ENCODE measurements around the gene SETX. TPM values are rescaled to one million over a fixed set of nuclear protein-coding genes. Genes with fewer than 3 reads are reported as not detected.

The SETX gene
- total and polyA plus RNA-seq, 10 of the 15 experiments (the other 5 are each of a cell fraction or from before 2014, with no cell fraction given), result 15.8 to 75.7 (median 37.0) TPM

DNA sequence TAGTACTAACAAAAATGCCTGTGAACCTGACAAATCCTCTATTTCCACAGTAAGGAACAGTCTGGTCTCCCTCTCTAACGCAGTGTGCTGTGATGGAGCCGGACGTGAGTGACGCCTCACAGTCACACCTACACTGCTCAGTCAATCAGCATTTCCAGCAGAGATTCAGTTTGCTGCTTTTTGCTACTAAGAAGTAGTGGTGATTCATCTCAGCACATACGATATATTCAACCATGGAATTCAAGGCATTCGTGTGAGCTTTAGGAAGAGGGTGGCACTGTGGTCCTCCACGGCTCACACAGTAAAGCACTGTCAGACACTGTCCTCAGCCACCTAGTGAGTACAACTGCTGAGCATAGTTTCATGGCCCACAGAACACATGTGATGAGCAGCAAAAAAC, 70.9 kb downstream of the SETX start:
- Histone ChIP-seq H3K9ac (ENCODE audit: control insufficient read depth, insufficient read depth, low read length) (no peak overlapping the region), H3K4me2 (ENCODE audit: control insufficient read depth, insufficient read depth) (no peak overlapping the region), H3K27ac (ENCODE audit: control insufficient read depth, insufficient read depth) (no peak overlapping the region), H3K79me2 (ENCODE audit: control insufficient read depth, insufficient read depth, low read length) (no peaks in the 10 kb centered on the region), H2AFZ (ENCODE audit: control insufficient read depth, low read depth, low read length) (no peak overlapping the region), H4K20me1 (ENCODE audit: control insufficient read depth, insufficient read depth) (no peaks in the 10 kb centered on the region), H3K36me3 (ENCODE audit: control insufficient read depth in 2 of 2, insufficient read depth in 2 of 2, low read length in 1 of 2) (peaks cover 13 to 55% of the 10 kb centered on the region in 2 experiments), H3K4me3 (no peak overlapping the region), H3K9me3 (replicated peaks; ENCODE audit: control insufficient read depth, insufficient read depth, low read length) (no peaks in the 10 kb centered on the region), H3K27me3 (replicated peaks in 1 of 2; ENCODE audit: control insufficient read depth in 2 of 2, insufficient read depth in 2 of 2, low read length in 1 of 2) (no peaks in the 10 kb centered on the region), H3K4me1 (ENCODE audit: control insufficient read depth, insufficient read depth, low read length) (no peaks in the 10 kb centered on the region)
- POLR2A ChIA-PET, result interaction anchor here (1.4 kb wide), 1 partner anchor 11 kb away, joined by 4 read pairs; no protein-coding TSS in a partner anchor
- CTCF ChIA-PET, result interaction anchor here (1.5 kb wide), 1 partner anchor 15 kb away, joined by 9 read pairs; no protein-coding TSS in a partner anchor
- intact Hi-C loops (cut with micrococcal nuclease; ENCODE audit: unreplicated experiment) (no loop called here), in situ Hi-C loops (cut with MboI) (no loop called here)
- FAIRE-seq (no peak), DNase-seq (ENCODE audit: low read depth, low spot score) (no peak), ATAC-seq (no peak)
- SMC1A ChIA-PET (ENCODE audit: uncharacterized antibody, unreplicated experiment), result interaction anchor here (1.2 kb wide), 1 partner anchor 22 kb away, joined by 3 read pairs; no protein-coding TSS in a partner anchor
- WGBS (ENCODE audit: insufficient coverage, insufficient replicate concordance, low lambda C conversion rate, missing lambda C conversion rate), result 91% methylated on average over 7 of the region's 7 CpGs
- TF ChIP-seq CBX3 (IDR thresholded peaks at IDR 0.05; ENCODE audit: borderline replicate concordance, low read depth) (no peak), ASH2L (IDR thresholded peaks at IDR 0.05; ENCODE audit: borderline replicate concordance, low read depth) (no peak), KDM1A (IDR thresholded peaks at IDR 0.05; ENCODE audit: borderline replicate concordance) (no peak), ZNF207 (IDR thresholded peaks at IDR 0.05; ENCODE audit: borderline replicate concordance) (no peak), SMAD5 (IDR thresholded peaks at IDR 0.05; ENCODE audit: low read depth) (no peak), NR2F1 (conservative IDR thresholded peaks at IDR 0.05) (no peak), CBFB (IDR thresholded peaks at IDR 0.05; ENCODE audit: low read depth) (no peak), RELA (IDR thresholded peaks at IDR 0.05; ENCODE audit: borderline replicate concordance, partially characterized antibody) (no peak), POLR2A (IDR thresholded peaks at IDR 0.05; ENCODE audit: low read depth, low read length) (no peak), RFX5 (IDR thresholded peaks at IDR 0.05; ENCODE audit: low read depth, low read length) (no peak), RCOR1 (conservative IDR thresholded peaks at IDR 0.05; ENCODE audit: low read depth, low read length) (no peak), HCFC1 (IDR thresholded peaks at IDR 0.05; ENCODE audit: low read length) (no peak), YY1 (IDR thresholded peaks at IDR 0.05; ENCODE audit: low read depth, low read length) (no peak), ETV6 (conservative IDR thresholded peaks at IDR 0.05 in 1 of 2, IDR thresholded peaks at IDR 0.05 in 1 of 2; ENCODE audit: borderline replicate concordance in 1 of 2, low read depth in 1 of 2) (no peak)
- TF ChIP-seq, protein P1, sequence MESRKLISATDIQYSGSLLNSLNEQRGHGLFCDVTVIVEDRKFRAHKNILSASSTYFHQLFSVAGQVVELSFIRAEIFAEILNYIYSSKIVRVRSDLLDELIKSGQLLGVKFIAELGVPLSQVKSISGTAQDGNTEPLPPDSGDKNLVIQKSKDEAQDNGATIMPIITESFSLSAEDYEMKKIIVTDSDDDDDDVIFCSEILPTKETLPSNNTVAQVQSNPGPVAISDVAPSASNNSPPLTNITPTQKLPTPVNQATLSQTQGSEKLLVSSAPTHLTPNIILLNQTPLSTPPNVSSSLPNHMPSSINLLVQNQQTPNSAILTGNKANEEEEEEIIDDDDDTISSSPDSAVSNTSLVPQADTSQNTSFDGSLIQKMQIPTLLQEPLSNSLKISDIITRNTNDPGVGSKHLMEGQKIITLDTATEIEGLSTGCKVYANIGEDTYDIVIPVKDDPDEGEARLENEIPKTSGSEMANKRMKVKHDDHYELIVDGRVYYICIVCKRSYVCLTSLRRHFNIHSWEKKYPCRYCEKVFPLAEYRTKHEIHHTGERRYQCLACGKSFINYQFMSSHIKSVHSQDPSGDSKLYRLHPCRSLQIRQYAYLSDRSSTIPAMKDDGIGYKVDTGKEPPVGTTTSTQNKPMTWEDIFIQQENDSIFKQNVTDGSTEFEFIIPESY (IDR thresholded peaks at IDR 0.05), result no peak
- no TSS peak for BruUV-seq (replicated peaks)
- RAD21 ChIA-PET (ENCODE audit: unreplicated experiment), result no interaction called here

All from GM12878 (cell line).